HUES48 (cell line): ENCODE measurements around the gene MOSMO.
"Not testable (repeated sequence)": the region's sequence is repeated elsewhere in the genome, so short reads cannot be mapped to it uniquely, and the experiment has no call there.

Source experiments
- H3K27ac ChIP-seq: one replicate; pipeline ENCODE4 v1.7.0; 2013; ENCODE audit warnings: low read depth, low read length, inconsistent platforms
- H3K27me3 ChIP-seq: 2 replicates; pipeline ENCODE4 v1.6.1; 2013; ENCODE audit warnings: mild to moderate bottlenecking, low read length; ENCODE audit not compliant: control insufficient read depth, insufficient read depth
- H3K36me3 ChIP-seq: 2 replicates; pipeline ENCODE4 v1.6.1; 2013; ENCODE audit warnings: low read length; ENCODE audit not compliant: control insufficient read depth, insufficient read depth
- H3K4me1 ChIP-seq: 2 replicates; pipeline ENCODE4 v1.6.1; 2013; ENCODE audit warnings: mild to moderate bottlenecking, low read length; ENCODE audit not compliant: control insufficient read depth, insufficient read depth
- H3K4me3 ChIP-seq: 2 replicates; pipeline ENCODE4 v1.5.1; 2013; ENCODE audit warnings: mild to moderate bottlenecking, low read depth, low read length
- H3K9ac ChIP-seq: 2 replicates; pipeline ENCODE4 v1.6.1; 2013; ENCODE audit warnings: mild to moderate bottlenecking, low read depth, low read length, moderate library complexity
- H3K9me3 ChIP-seq: 2 replicates; pipeline ENCODE4 v1.6.1; 2013; ENCODE audit warnings: low read length; ENCODE audit not compliant: control insufficient read depth, insufficient read depth

The MOSMO gene

DNA sequence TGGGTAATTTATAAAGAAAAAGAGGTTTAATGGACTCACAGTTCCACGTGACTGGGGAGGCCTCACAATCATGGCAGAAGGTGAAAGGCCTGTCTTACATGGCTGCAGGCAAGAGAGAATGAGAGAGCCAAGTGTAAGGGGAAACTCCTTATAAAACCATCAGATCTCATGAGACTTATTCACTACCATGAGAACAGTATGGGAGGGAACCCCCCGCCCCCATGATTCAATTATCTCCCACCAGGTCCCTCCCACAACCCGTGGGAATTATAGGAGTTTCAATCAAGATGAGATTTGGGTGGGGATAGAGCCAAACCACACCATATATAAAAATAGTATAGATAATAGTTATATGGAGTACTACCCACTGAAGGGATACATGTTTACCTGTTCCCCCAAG lies 36.0 kb downstream of the MOSMO start:
- H3K9ac ChIP-seq, H3K9me3 ChIP-seq, H3K4me3 ChIP-seq: not testable (repeated sequence)

DNA sequence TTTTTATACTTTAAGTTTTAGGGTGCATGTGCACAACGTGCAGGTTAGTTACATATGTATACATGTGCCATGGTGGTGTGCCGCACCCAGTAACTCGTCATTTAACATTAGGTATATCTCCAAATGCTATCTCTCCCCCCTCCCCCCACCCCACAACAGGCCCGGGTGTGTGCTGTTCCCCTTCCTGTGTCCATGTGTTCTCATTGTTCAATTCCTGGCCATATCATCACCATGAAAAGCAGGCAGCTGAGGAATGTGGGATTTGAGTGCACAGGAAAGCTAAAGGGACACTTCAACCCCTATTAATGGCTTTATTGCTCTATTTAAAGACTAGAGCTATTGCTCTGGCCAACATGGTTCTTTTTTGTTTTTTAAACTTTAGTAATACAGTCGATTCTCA lies 38.0 kb downstream of the MOSMO start:
- not testable (repeated sequence) for H3K27me3 ChIP-seq, H3K4me1 ChIP-seq, H3K4me3 ChIP-seq, H3K9me3 ChIP-seq, H3K27ac ChIP-seq, H3K36me3 ChIP-seq, H3K9ac ChIP-seq

More for the DNA sequence above, 36.0 kb downstream of the MOSMO start:
- H3K27me3 ChIP-seq, H3K36me3 ChIP-seq, H3K27ac ChIP-seq: not testable (repeated sequence)
- H3K4me1 ChIP-seq, result peaks cover 13% of the 10 kb centered on the region

DNA sequence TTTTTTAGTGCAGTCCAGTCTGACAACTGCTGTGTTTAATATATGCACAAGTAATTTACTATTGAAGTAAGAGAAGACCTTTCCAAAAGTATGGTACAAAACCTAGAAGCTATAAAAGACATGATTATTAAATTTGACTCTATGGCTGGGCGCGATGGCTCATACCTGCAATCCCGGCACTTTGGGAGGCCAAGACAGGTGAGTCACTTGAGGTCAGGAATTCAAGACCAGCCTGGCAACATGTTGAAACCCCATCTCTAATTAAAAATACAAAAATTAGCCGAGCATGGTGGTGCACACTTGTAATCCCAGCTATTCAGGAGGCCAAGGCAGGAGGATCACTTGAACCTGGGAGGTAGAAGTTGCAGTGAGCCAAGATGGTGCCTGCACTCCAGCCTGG lies 43.1 kb downstream of the MOSMO start:
- no peak overlapping the region for H3K9ac ChIP-seq
- no peaks in the 10 kb centered on the region for H3K27me3 ChIP-seq
- H3K9me3 ChIP-seq, result no peaks in the 10 kb centered on the region
- no peaks in the 10 kb centered on the region; the same call in 1 of the 2 replicates for H3K4me1 ChIP-seq
- H3K27ac ChIP-seq, result no peak overlapping the region
- H3K4me3 ChIP-seq, result no peak overlapping the region
- no peaks in the 10 kb centered on the region for H3K36me3 ChIP-seq

DNA sequence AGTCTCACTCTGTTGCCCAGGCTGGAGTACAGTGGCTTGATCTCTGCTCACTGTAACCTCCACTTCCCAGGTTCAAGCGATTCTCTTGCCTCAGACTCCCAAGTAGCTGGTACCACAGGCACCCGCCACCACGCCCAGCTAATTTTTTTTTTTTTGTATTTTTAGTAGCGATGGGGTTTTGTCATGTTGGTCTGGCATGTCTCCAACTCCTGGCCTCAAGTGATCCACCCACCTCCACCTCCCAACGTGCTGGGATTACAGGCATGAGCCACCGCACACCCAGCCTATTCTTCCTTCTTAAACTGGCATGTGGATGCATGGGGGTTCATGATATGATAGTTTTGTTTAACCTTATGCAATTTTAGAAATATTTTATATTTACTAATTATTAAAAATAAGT lies 45.1 kb downstream of the MOSMO start:
- no peaks in the 10 kb centered on the region; the same call in 1 of the 2 replicates for H3K4me1 ChIP-seq
- no peaks in the 10 kb centered on the region for H3K36me3 ChIP-seq
- H3K27me3 ChIP-seq, result no peaks in the 10 kb centered on the region
- H3K27ac ChIP-seq, result no peak overlapping the region
- H3K4me3 ChIP-seq, result no peak overlapping the region
- no peak overlapping the region for H3K9ac ChIP-seq
- no peaks in the 10 kb centered on the region for H3K9me3 ChIP-seq

DNA sequence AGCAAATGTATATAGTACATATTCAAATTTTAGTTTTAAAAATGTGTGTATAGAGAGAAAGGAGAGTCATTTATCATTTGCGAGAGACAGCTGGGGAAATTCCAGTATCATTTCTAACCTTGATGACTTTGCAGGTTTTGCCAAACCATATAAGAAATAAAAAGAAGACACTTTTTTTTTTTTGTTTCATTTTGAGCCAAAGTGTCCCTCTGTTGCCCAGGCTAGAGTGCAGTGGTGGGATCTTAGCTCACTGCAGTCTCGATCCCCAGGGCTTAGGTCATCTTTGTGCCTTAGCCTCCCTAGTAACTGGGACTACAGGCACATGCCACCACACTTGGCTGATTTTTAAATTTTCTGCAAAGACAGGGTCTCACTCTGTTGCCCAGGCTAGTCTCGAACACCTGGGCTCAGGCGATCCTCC lies 46.0 kb downstream of the MOSMO start:
- no peak overlapping the region for H3K4me3 ChIP-seq
- H3K27ac ChIP-seq, result no peak overlapping the region
- no peaks in the 10 kb centered on the region; the same call in 1 of the 2 replicates for H3K4me1 ChIP-seq
- H3K9me3 ChIP-seq, result no peaks in the 10 kb centered on the region
- no peaks in the 10 kb centered on the region for H3K27me3 ChIP-seq
- H3K9ac ChIP-seq, result no peak overlapping the region
- H3K36me3 ChIP-seq, result no peaks in the 10 kb centered on the region

DNA sequence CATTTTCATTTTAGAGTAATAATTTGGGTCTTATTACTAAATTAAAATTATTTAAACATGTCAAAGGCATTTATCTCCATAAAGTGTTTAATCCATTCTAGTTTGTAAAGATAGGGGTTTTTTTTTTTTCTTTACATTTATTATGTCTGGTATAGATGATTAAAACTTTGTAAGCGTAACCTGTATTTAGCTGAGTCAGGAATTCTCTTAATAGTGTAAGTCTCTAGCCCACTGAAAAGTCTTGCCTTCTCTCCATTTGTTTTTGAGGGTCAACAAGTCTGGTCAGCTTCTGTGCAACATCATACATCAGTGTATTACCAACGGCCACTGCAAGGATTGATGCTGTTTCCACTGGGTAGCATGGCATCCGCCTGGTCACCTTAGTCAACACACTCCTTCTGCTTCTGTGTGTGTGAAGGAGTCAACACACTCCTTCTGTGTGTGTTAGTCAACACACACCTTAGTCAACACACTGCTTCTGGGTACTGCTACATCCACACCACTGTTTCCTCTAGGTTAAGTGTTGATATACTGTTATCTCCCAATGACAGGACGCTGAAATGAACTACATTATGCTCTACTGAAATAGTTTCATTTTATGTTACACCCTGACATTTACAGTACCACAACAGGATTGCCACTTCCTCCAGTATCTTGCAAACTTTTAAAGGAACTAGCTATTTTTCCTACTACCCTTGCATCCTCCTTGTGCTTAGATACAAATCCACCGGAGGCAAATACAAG lies 47.1 kb downstream of the MOSMO start:
- Histone ChIP-seq H3K9me3 (no peaks in the 10 kb centered on the region), H3K27me3 (no peaks in the 10 kb centered on the region), H3K9ac (no peak overlapping the region), H3K27ac (no peak overlapping the region), H3K36me3 (no peaks in the 10 kb centered on the region), H3K4me1 (no peaks in the 10 kb centered on the region; the same call in 1 of the 2 replicates), H3K4me3 (no peak overlapping the region)

DNA sequence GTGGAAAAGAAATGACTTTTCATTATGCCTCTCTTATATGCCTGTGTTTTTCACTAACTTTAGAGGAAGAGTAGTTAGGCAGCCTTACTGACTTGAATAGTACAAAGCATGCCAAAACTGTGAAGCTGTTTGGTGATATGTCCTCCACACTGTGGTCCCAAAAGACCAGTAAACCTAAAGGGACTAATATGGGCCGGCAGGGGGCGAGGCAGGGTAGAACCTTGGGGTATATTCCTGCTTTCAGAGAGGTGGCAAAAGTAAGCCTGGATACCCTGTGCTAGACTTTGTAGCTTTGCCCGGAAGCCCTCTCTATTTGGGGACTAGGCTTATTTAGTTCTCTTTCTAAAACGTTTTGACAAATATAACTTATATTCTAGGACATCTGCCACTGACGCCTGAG lies 48.0 kb downstream of the MOSMO start:
- no peaks in the 10 kb centered on the region; the same call in 1 of the 2 replicates for H3K4me1 ChIP-seq
- no peak overlapping the region for H3K27ac ChIP-seq
- H3K9ac ChIP-seq, result no peak overlapping the region
- no peaks in the 10 kb centered on the region for H3K9me3 ChIP-seq
- no peaks in the 10 kb centered on the region for H3K36me3 ChIP-seq
- H3K27me3 ChIP-seq, result no peaks in the 10 kb centered on the region
- no peak overlapping the region for H3K4me3 ChIP-seq

DNA sequence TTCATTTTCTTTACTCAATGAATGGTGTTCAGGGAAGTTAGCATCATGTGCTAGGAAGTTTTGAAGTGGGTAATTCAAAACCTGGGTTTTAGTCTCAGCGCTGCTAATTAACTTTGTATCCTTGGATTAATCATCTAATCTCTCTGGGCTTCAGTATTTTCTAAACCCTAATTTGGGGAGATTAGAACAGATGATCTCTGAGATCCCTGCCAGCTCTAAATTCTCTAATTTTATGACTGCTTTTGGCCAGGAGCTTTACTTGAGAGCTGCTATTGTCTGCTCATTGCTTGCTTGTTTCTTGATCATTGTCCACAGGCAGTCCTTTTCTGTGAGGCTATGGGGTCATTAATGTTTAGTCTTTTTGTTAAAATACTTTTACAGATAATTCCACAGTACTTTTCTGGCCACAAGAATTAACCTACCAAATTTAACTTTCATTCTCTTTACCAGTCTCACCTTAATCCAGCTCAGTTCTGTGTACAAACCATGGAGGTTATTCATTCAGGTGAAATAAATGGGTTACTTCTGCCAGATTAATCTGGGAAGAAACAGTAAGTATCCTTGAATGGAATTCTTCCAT lies 56.1 kb downstream of the MOSMO start:
- H3K27me3 ChIP-seq, result no peaks in the 10 kb centered on the region
- H3K9ac ChIP-seq, result no peak overlapping the region
- no peak overlapping the region for H3K27ac ChIP-seq
- H3K9me3 ChIP-seq, result no peaks in the 10 kb centered on the region
- no peaks in the 10 kb centered on the region for H3K36me3 ChIP-seq
- H3K4me3 ChIP-seq, result no peak overlapping the region
- H3K4me1 ChIP-seq, result peaks cover 15% of the 10 kb centered on the region

DNA sequence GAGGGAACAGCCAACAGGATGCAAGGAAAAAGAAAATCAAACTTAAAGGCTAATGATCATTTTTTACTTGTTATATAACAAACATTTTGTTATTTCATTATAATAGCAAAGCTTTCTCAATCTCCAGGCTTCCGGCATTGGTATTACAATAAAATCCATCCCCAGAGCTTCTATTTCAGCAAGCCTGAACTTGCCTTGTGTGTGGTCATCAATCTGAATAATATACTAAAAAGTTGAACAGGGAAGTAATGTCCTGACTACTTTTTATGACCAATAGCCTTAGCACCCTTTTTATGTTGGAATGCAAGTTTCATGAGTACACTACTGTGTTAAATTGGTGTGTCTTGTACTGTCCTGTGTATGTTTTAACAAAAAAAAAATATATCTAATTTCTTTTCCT lies 57.3 kb downstream of the MOSMO start:
- H3K4me3 ChIP-seq, result no peak overlapping the region

DNA sequence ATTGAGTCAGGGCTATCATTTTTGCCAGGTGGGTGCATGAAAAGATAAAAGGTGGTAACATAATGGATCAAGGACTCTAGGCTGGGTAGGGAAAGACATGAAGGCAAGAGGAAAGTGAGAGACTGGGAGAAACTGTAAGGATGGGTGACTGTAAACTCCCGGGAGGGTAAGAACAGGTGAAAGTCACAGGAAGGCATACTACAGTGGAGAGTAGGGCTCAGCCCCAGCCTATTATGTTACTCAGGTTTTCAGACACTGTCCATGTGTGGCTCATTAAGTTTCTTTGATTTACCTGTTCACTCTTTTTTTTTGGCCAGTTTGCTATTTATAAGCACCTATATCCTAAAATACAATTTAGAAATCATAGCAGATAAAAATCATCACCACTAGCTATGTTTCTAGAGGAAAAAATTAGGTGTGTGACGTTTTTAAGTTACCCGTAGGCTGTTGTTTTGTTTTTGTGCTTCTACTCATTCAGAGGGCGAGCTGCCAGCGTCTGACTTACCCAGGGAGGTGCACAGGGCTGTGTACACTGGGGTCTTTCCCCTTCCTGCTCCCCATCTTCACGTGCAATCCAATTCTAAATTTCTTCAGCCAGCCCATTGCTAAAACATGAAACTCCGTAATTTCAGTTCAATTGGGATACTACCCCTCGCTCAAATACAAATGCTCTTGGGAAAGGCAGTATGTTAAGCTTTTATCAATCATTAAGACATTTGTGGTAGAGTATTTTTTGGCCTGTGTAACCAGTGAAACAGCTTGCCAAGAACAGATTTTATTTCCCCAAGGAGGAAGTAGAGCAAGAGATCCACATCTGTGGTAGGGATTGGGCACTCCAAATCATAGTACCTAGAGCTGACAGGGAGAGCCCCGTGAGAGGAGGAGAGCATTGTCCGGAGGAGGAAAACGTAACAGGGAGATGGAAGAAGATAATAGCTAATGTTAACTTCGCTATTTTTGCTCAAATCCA lies 62.7 kb downstream of the MOSMO start:
- no peaks in the 10 kb centered on the region for H3K9me3 ChIP-seq
- no peak overlapping the region for H3K4me3 ChIP-seq
- no peaks in the 10 kb centered on the region for H3K4me1 ChIP-seq
- no peak overlapping the region for H3K27ac ChIP-seq
- H3K36me3 ChIP-seq, result no peaks in the 10 kb centered on the region
- no peaks in the 10 kb centered on the region for H3K27me3 ChIP-seq
- no peak overlapping the region for H3K9ac ChIP-seq

More for the DNA sequence above, 57.3 kb downstream of the MOSMO start:
- H3K27me3 ChIP-seq, result no peaks in the 10 kb centered on the region
- no peaks in the 10 kb centered on the region for H3K36me3 ChIP-seq
- no peaks in the 10 kb centered on the region for H3K9me3 ChIP-seq
- no peak overlapping the region for H3K9ac ChIP-seq
- peaks cover 15% of the 10 kb centered on the region for H3K4me1 ChIP-seq
- no peak overlapping the region for H3K27ac ChIP-seq
